Smooth muscle cell of the brain vasculature (primary cell): ENCODE measurements around the gene B3GALT5.

ENCODE experiments used
- DNase-seq: peaks from one replicate; pipeline ENCODE4 v3.0.0-alpha.2; 2012; ENCODE audit warnings: low read depth, low spot score

Gene B3GALT5

GRCh38 chr21:39645331-39645730 lies 32.6 kb downstream of the B3GALT5 start:
- no peak for DNase-seq

GRCh38 chr21:39647476-39647875 lies 34.7 kb downstream of the B3GALT5 start:
- DNase-seq = no peak

- no peak for DNase-seq
These were observed 36.1 kb downstream of the B3GALT5 start for GRCh38 chr21:39648879-39649278.

GRCh38 chr21:39649526-39649925 lies 36.8 kb downstream of the B3GALT5 start:
- DNase-seq = no peak

GRCh38 chr21:39650306-39650705 lies 37.6 kb downstream of the B3GALT5 start:
- no peak for DNase-seq

GRCh38 chr21:39650801-39651200 lies 38.1 kb downstream of the B3GALT5 start:
- DNase-seq = no peak

GRCh38 chr21:39651206-39651605 lies 38.5 kb downstream of the B3GALT5 start:
- no peak for DNase-seq

- no peak for DNase-seq
These were observed 42.2 kb downstream of the B3GALT5 start for GRCh38 chr21:39654951-39655350.

GRCh38 chr21:39655589-39655988 lies 42.8 kb downstream of the B3GALT5 start:
- DNase-seq = no peak

GRCh38 chr21:39656209-39656608 lies 43.5 kb downstream of the B3GALT5 start:
- DNase-seq = no peak

- DNase-seq = no peak
These were observed 44.5 kb downstream of the B3GALT5 start for GRCh38 chr21:39657091-39657689.

- no peak for DNase-seq
These were observed 45.3 kb downstream of the B3GALT5 start for GRCh38 chr21:39658066-39658465.

- no peak for DNase-seq
These were observed 46.5 kb downstream of the B3GALT5 start for GRCh38 chr21:39659070-39659815.

- DNase-seq = no peak
These were observed 47.6 kb downstream of the B3GALT5 start for GRCh38 chr21:39660191-39660980.

GRCh38 chr21:39661121-39661520 lies 48.4 kb downstream of the B3GALT5 start:
- DNase-seq = no peak

GRCh38 chr21:39661740-39662139 lies 49.0 kb downstream of the B3GALT5 start:
- DNase-seq = no peak

GRCh38 chr21:39662411-39662953 lies 49.7 kb downstream of the B3GALT5 start:
- no peak for DNase-seq

GRCh38 chr21:39663066-39663465 lies 50.3 kb downstream of the B3GALT5 start:
- no peak for DNase-seq

- no peak for DNase-seq
These were observed 51.2 kb downstream of the B3GALT5 start for GRCh38 chr21:39663742-39664492.

- no peak for DNase-seq
These were observed 51.8 kb downstream of the B3GALT5 start for GRCh38 chr21:39664586-39664985.

GRCh38 chr21:39666026-39666425 lies 53.3 kb downstream of the B3GALT5 start:
- DNase-seq = no peak
